ENCODE data around the gene ADGRG1. TPM values are rescaled to one million over a fixed set of nuclear protein-coding genes. Genes with fewer than 3 reads are reported as not detected.

ADGRG1 gene
- polyA plus RNA-seq, 1 of the 3 experiments (the other 2 are of a cell fraction) = 7.4 TPM

DNA sequence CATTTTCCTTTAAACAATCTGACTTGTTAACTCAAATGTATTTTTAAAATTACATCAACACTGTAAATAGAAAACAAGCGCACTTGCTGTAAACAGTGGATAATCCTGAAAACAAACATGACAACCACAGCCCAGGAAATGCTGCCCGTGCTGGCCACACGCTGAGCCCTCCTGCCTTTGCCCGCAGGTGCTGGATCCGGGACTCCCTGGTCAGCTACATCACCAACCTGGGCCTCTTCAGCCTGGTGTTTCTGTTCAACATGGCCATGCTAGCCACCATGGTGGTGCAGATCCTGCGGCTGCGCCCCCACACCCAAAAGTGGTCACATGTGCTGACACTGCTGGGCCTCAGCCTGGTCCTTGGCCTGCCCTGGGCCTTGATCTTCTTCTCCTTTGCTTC is 33.1 kb downstream of the ADGRG1 start:
- H3F3A ChIP-seq (replicated peaks; ENCODE audit: insufficient read depth) = no peaks in the 10 kb centered on the region
- TF ChIP-seq SIN3A (IDR thresholded peaks at IDR 0.05; ENCODE audit: borderline replicate concordance, low read depth, low read length) = no peak
- TF ChIP-seq GABPA (IDR thresholded peaks at IDR 0.05; ENCODE audit: low read depth) = no peak
- TF ChIP-seq, protein P1, sequence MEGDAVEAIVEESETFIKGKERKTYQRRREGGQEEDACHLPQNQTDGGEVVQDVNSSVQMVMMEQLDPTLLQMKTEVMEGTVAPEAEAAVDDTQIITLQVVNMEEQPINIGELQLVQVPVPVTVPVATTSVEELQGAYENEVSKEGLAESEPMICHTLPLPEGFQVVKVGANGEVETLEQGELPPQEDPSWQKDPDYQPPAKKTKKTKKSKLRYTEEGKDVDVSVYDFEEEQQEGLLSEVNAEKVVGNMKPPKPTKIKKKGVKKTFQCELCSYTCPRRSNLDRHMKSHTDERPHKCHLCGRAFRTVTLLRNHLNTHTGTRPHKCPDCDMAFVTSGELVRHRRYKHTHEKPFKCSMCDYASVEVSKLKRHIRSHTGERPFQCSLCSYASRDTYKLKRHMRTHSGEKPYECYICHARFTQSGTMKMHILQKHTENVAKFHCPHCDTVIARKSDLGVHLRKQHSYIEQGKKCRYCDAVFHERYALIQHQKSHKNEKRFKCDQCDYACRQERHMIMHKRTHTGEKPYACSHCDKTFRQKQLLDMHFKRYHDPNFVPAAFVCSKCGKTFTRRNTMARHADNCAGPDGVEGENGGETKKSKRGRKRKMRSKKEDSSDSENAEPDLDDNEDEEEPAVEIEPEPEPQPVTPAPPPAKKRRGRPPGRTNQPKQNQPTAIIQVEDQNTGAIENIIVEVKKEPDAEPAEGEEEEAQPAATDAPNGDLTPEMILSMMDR (IDR thresholded peaks at IDR 0.05) = no peak
- no peak for TF ChIP-seq MXI1 (IDR thresholded peaks at IDR 0.05; ENCODE audit: low read depth, low read length)
- TF ChIP-seq, protein P2, sequence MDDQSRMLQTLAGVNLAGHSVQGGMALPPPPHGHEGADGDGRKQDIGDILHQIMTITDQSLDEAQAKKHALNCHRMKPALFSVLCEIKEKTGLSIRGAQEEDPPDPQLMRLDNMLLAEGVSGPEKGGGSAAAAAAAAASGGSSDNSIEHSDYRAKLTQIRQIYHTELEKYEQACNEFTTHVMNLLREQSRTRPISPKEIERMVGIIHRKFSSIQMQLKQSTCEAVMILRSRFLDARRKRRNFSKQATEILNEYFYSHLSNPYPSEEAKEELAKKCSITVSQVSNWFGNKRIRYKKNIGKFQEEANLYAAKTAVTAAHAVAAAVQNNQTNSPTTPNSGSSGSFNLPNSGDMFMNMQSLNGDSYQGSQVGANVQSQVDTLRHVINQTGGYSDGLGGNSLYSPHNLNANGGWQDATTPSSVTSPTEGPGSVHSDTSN (IDR thresholded peaks at IDR 0.05) = no peak
- TF ChIP-seq RCOR1 (IDR thresholded peaks at IDR 0.05; ENCODE audit: low read length) = no peak
- TF ChIP-seq TAF1 (IDR thresholded peaks at IDR 0.05; ENCODE audit: borderline replicate concordance, low read depth, low read length) = no peak
- TF ChIP-seq, protein P3, sequence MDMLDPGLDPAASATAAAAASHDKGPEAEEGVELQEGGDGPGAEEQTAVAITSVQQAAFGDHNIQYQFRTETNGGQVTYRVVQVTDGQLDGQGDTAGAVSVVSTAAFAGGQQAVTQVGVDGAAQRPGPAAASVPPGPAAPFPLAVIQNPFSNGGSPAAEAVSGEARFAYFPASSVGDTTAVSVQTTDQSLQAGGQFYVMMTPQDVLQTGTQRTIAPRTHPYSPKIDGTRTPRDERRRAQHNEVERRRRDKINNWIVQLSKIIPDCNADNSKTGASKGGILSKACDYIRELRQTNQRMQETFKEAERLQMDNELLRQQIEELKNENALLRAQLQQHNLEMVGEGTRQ (IDR thresholded peaks at IDR 0.05; ENCODE audit: borderline replicate concordance, low read depth, low read length) = no peak
- TF ChIP-seq CHD2 (IDR thresholded peaks at IDR 0.05; ENCODE audit: low read length, partially characterized antibody) = no peak
- TF ChIP-seq EP300 (IDR thresholded peaks at IDR 0.05; ENCODE audit: borderline replicate concordance in 1 of 2, low read depth in 1 of 2, low read length in 1 of 2) = no peak
- TF ChIP-seq GATA2 (CRISPR knock-in tag; IDR thresholded peaks at IDR 0.05) = no peak
- no peak for TF ChIP-seq ELF1 (IDR thresholded peaks at IDR 0.05)
- TF ChIP-seq, protein P4, sequence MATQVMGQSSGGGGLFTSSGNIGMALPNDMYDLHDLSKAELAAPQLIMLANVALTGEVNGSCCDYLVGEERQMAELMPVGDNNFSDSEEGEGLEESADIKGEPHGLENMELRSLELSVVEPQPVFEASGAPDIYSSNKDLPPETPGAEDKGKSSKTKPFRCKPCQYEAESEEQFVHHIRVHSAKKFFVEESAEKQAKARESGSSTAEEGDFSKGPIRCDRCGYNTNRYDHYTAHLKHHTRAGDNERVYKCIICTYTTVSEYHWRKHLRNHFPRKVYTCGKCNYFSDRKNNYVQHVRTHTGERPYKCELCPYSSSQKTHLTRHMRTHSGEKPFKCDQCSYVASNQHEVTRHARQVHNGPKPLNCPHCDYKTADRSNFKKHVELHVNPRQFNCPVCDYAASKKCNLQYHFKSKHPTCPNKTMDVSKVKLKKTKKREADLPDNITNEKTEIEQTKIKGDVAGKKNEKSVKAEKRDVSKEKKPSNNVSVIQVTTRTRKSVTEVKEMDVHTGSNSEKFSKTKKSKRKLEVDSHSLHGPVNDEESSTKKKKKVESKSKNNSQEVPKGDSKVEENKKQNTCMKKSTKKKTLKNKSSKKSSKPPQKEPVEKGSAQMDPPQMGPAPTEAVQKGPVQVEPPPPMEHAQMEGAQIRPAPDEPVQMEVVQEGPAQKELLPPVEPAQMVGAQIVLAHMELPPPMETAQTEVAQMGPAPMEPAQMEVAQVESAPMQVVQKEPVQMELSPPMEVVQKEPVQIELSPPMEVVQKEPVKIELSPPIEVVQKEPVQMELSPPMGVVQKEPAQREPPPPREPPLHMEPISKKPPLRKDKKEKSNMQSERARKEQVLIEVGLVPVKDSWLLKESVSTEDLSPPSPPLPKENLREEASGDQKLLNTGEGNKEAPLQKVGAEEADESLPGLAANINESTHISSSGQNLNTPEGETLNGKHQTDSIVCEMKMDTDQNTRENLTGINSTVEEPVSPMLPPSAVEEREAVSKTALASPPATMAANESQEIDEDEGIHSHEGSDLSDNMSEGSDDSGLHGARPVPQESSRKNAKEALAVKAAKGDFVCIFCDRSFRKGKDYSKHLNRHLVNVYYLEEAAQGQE (IDR thresholded peaks at IDR 0.05; ENCODE audit: low read depth, low read length) = no peak
- TF ChIP-seq MEF2A (IDR thresholded peaks at IDR 0.05; ENCODE audit: borderline replicate concordance, low read depth) = no peak
- TF ChIP-seq RAD21 (IDR thresholded peaks at IDR 0.05; ENCODE audit: low read length) = no peak
- TF ChIP-seq RFX5 (IDR thresholded peaks at IDR 0.05; ENCODE audit: low read length) = no peak
- no peak for TF ChIP-seq USF1 (IDR thresholded peaks at IDR 0.05; ENCODE audit: borderline replicate concordance, low read depth)
- no peak for TF ChIP-seq EZH2phosphoT487 (IDR thresholded peaks at IDR 0.05; ENCODE audit: borderline replicate concordance, low read depth)
- no peak for TF ChIP-seq NRF1 (IDR thresholded peaks at IDR 0.05; ENCODE audit: low read depth, low read length)
- TF ChIP-seq TEAD4 (IDR thresholded peaks at IDR 0.05; ENCODE audit: borderline replicate concordance, insufficient read depth) = no peak
- H3K36me3 ChIP-seq (replicated peaks in 1 of 2; ENCODE audit: control insufficient read depth in 1 of 2, insufficient read depth in 2 of 2, low read length in 1 of 2) = no peaks in the 10 kb centered on the region
- no peak overlapping the region for H3K4me3 ChIP-seq (ENCODE audit: low read depth in 2 of 2, low read length in 1 of 2)
- no peaks in the 10 kb centered on the region for H3K27me3 ChIP-seq (ENCODE audit: insufficient read depth)
- DNase-seq = no peak
- no peak overlapping the region for H3K9ac ChIP-seq
- ChIA-PET POLR2A (no interaction called here), CTCF (interaction anchor here (1.0 kb wide), 1 partner anchor 13 kb away, joined by 4 read pairs; no protein-coding TSS in a partner anchor)
- H3K9me2 ChIP-seq = no peaks in the 10 kb centered on the region
- H3K27ac ChIP-seq (ENCODE audit: low read depth in 2 of 2, low read length in 1 of 2) = no peak overlapping the region
- H4K20me1 ChIP-seq (ENCODE audit: insufficient read depth) = no peaks in the 10 kb centered on the region
- H3K4me1 ChIP-seq (ENCODE audit: control insufficient read depth in 1 of 2, insufficient read depth in 2 of 2, low read depth in 1 of 2, low read length in 1 of 2) = no peaks in the 10 kb centered on the region
- WGBS (ENCODE audit: low lambda C conversion rate) = 67% methylated on average over 6 of the region's 7 CpGs
- no peak overlapping the region for H2AFZ ChIP-seq (ENCODE audit: low read depth)
- no peaks in the 10 kb centered on the region for H3K9me3 ChIP-seq
- no peak overlapping the region for H3K4me2 ChIP-seq
- H3K79me2 ChIP-seq (ENCODE audit: insufficient read depth) = no peaks in the 10 kb centered on the region
